OCI-M1 (cell line): ENCODE measurements around the gene PTPRN2.
"Not testable (repeated sequence)": the region's sequence is repeated elsewhere in the genome, so short reads cannot be mapped to it uniquely, and the experiment has no call there.

Experiments
- DNase-seq: peaks from one replicate; lab custom pipeline; 2025; lab: John Stamatoyannopoulos, UW

PTPRN2 gene

GRCh38 chr7:158550886-158551452 lies 36.7 kb downstream of the PTPRN2 start:
- no peak for DNase-seq

DNA sequence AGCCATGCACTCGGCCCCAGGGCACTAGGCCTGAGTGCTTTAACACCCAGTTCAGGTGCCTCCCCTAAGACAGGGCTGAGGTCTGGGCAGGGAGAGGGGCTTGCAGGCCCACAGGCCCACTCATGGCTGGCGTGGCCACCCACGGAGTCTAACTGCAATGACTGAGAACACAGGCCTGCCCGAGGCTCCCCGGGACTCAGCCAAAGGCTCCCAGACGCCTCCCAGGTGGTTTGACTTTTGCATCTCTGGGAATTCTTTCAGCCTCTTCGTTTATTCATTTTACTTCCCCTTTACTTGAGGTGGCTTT lies 37.3 kb downstream of the PTPRN2 start:
- no peak for DNase-seq

- no peak for DNase-seq
These were observed 37.8 kb downstream of the PTPRN2 start for GRCh38 chr7:158549616-158550393.

- no peak for DNase-seq
These were observed 38.4 kb downstream of the PTPRN2 start for GRCh38 chr7:158549176-158549615.

DNA sequence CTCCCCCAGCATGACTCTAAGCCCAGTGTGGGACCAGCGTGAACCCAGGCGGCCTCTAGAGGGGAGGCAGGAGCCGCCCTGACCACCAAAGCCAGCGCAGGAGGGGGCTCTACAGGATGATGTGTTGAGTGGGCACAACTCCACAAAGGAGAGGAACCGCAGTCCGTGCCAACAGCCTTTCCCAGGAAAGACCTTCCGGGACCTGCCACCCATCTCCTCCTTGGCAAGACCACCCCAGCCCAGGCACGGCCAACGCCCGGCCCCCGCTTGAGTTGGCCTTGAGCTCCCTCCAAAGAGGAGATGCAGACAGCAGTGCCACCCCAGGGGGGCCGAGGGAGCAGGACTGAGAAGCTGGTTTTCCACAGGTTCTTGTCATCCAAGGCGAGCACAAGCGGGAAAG lies 38.9 kb downstream of the PTPRN2 start:
- no peak for DNase-seq

GRCh38 chr7:158547817-158548216 lies 39.8 kb downstream of the PTPRN2 start:
- DNase-seq, result no peak

- DNase-seq, result no peak
These were observed 41.0 kb downstream of the PTPRN2 start for GRCh38 chr7:158546626-158547025.

GRCh38 chr7:158546214-158546613 lies 41.4 kb downstream of the PTPRN2 start:
- DNase-seq, result no peak

DNA sequence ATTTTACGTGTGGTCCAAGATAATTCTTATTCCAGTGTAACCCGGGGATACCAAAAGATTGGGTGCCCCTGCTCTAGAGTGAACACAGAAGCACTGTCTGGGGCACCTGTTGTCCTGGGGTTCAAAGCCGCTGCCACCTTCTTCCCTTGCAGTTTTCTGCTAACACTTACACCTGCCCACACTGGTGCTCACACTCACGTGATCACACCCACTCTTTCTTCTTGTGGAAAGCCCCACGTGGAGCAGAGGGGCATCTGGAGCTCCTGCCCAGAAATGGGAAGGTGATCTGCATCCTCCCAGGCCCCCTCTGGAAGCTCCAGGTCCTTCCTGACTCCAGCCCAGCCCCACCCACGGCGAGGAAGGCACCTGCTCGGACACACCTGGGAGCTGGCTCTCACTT lies 42.9 kb downstream of the PTPRN2 start:
- DNase-seq, result no peak

GRCh38 chr7:158543840-158544239 lies 43.8 kb downstream of the PTPRN2 start:
- no peak for DNase-seq

DNA sequence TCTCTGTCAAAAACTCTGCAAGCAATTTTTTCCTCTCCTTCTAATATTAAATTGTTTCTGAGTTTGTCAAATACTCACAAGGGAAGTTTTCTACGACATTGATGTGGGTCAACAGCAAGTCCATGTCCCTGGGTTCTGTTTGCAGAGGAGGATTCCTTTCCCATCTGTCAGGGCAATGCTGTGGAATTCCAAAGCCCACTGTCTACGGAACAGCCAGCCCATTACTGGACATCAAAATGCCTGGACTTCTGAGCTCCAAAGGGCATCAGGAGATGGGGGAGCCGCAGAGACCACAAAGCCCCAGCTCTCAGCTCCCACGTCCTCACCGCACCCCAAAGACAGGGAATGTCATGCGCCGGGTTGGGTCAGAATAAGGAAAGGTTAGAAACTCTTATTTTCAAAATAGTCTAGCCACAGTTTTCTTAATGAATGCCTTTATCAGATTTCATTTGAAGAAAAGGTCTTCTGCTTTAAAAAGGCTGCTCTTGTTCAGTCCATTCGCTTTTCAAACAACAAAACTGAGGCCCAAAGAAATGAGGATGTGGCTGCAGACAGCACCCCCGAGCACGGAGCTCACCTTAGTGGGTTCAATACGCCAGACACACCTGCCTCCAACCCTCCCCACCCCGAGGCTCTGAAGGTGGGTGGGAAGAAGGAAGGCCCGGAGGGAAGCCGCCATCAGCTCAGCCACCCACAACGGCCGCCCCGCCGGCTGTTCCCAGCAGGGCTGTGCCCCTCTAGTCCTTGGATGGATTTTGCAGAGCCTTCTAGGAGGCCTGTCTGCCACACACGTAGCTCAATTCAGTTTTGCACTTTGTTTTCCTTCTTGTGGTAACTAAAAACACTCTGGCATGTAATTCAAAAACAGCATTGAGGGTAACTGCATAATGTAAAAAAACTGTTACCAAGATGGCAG lies 44.7 kb downstream of the PTPRN2 start:
- DNase-seq, result no peak

DNA sequence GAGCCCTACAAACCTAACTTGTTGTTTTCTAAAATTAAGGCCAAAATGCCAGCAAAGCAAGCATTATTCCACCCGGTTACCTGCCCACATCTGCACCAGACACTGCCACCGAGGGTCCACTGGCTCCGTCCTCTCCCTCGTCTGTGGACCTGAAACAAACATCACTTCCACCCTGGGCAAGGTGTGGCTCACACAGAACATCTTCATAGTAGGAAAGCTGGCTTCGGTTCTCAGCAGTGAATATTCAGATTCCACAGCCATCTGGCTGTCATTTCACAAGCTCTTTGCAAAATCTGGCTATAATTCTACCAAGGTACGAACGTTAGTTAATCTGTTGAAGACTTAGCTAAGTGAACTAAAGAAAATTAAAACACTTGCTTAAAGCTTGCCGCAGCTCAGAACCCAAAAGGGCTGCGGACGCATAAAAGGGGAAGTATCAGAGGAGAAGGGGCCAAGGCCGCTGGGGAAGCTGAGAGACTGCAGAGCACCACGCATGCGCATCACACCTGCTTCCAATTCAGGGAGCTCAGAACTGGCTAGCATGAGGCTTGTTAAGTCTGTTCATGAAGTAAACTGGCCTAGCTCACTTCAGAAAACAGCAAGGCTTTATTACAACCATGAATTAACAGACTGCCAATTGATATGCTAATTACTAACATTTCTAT lies 46.1 kb downstream of the PTPRN2 start:
- peak; percentile 84 for DNase-seq

GRCh38 chr7:158539711-158540146 lies 47.9 kb downstream of the PTPRN2 start:
- DNase-seq, result no peak

DNA sequence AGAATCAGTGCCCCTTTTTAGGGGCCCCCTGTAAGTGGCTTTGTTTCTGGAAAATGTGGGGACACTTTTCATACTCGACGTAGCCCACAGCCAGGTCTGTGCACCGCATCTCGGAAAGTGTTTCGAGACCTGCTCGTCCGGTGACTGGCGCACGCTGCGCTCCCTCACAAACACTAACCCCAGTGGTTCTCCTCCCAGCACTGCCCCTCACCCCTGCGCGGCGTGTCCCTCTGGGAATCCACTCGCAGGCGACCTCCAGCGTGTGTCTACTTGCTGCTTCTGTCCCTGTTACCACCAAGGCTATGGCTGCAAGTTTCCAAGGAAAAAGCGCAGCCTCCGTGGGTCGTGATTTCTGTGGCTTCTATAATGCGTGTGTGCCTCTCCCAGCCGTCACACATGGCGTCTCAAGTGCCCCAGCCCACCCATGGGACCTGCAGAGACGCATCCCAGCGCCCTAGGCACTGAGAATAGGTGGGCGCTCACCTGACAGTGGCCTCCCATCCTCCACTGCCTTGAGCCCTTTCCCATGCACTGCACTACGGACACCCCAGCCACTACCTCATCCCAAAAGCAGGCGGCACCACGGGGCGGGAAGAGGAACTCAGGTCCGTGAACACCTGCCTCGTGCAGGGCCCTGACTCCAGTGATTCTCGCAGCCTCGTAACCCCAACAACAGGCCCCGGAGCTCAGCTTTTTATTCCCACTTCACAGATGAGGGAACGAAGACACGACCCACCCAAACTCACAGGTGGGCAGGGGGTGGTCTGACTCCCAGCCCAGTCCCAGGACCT lies 49.3 kb downstream of the PTPRN2 start:
- no peak for DNase-seq

DNA sequence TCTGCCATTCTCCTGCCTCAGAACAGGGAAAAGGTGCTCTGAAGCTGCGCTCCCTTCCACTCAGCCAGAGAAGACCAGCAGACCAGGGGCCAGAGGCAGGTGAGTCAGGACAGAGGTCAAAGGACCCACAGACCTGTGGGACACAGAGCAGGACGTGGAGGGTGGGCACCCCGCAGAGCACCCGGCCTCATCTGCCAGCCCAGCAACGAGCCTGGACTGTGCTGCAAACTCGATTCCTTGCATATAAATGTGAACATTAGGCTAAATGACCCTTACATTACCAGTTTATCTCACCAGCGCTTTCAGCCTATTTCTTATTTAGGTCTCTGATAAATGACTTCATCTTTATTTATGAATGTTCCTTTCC lies 50.1 kb downstream of the PTPRN2 start:
- DNase-seq, result no peak

GRCh38 chr7:158536871-158537515 lies 50.6 kb downstream of the PTPRN2 start:
- no peak for DNase-seq

GRCh38 chr7:158535079-158535478 lies 52.5 kb downstream of the PTPRN2 start:
- no peak for DNase-seq

- no peak for DNase-seq
These were observed 53.0 kb downstream of the PTPRN2 start for GRCh38 chr7:158534598-158534997.

DNA sequence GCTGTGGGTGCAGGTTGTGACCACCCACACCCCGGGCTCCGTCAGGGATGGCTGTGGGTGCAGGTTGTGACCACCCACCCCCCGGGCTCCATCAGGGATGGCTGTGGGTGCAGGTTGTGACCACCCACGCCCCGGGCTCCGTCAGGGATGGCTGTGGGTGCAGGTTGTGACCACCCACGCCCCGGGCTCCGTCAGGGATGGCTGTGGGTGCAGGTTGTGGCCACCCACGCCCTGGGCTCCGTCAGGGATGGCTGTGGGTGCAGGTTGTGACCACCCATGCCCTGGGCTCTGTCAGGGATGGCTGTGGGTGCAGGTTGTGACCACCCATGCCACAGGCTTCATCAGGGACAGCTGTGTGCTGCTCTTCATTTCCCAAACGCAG lies 53.5 kb downstream of the PTPRN2 start:
- not testable (repeated sequence) for DNase-seq

GRCh38 chr7:158533386-158534133 lies 54.1 kb downstream of the PTPRN2 start:
- DNase-seq, result no peak
